HepG2 (cell line): ENCODE measurements around the gene PUM1. TPM values are rescaled to one million over a fixed set of nuclear protein-coding genes. Genes with fewer than 3 reads are reported as not detected.
"Not testable (repeated sequence)": the region's sequence is repeated elsewhere in the genome, so short reads cannot be mapped to it uniquely, and the experiment has no call there.

Experiments used
- ATAC-seq: fragments of 200-7000 bp; cut with Tn5 transposase; 3 replicates; pipeline ENCODE4 v1.9.1; 2020; ENCODE audit warnings: mild to moderate bottlenecking, moderate library complexity
- BruUV-seq: library from RNA; stranded (reverse); fragments of 400-500 nt; replicated peaks from 2 replicates; lab custom pipeline; 2021; lab: Mats Ljungman, UMichigan
- CTCF ChIA-PET: fragments of 300-600 bp; formaldehyde crosslinking; extraction: SDS; loops from one replicate; lab custom pipeline; 2021; ENCODE audit warnings: low total read pairs, inconsistent platforms, low intra/inter-chr PET ratio; lab: Yijun Ruan, JAX
- POLR2A ChIA-PET: fragments of 350-600 bp; sonication (Branson Sonifier 250); formaldehyde crosslinking; loops from one replicate; lab custom pipeline; 2020; ENCODE audit warnings: antibody characterized with exemption, inconsistent platforms; lab: Yijun Ruan, JAX
- DNase-seq: peaks from one replicate; pipeline ENCODE4 v3.0.0-alpha.2; 2015; ENCODE audit warnings: low spot score
- FAIRE-seq: peaks from 3 replicates; lab custom pipeline; 2011; peaks lifted over from hg19 to GRCh38; lab: Jason Lieb, UNC
- H2AFZ ChIP-seq: one replicate; pipeline ENCODE4 v1.6.1; 2011; ENCODE audit warnings: low read length, inconsistent platforms
- H3K27ac ChIP-seq: fragments of 300-600 bp; 3 replicates; pipeline ENCODE4 v1.8.0; 2011; ENCODE audit warnings: mixed run types, mild to moderate bottlenecking, mixed read lengths, low read length, inconsistent platforms; ENCODE audit not compliant: insufficient read depth; ENCODE audit errors: extremely low read length
- H3K27me3 ChIP-seq, 2 experiments: fragments of 200-600 bp in 1 of 2; 2 replicates in 1 of 2; 3 replicates in 1 of 2; pipeline versions ENCODE4 v1.6.0 to v1.8.0; 2011; ENCODE audit warnings: low read length in 2 of 2, mild to moderate bottlenecking in 2 of 2, moderate library complexity in 2 of 2, inconsistent platforms in 1 of 2; ENCODE audit not compliant: insufficient read depth in 2 of 2, control insufficient read depth in 1 of 2
- H3K36me3 ChIP-seq, 2 experiments: fragments of 200-600 bp in 1 of 2; replicated peaks in 1 of 2; 2 replicates in 1 of 2; 3 replicates in 1 of 2; pipeline versions ENCODE4 v1.5.1 to v1.8.0; 2011; ENCODE audit warnings: low read length in 2 of 2, inconsistent platforms in 1 of 2; ENCODE audit not compliant: insufficient read depth in 2 of 2, control insufficient read depth in 1 of 2
- H3K4me1 ChIP-seq: 2 replicates; pipeline ENCODE4 v1.5.1; 2012; ENCODE audit warnings: low read length, inconsistent platforms; ENCODE audit not compliant: insufficient read depth
- H3K4me2 ChIP-seq: 2 replicates; pipeline ENCODE4 v1.6.0; 2011; ENCODE audit warnings: low read depth, low read length, inconsistent platforms
- H3K4me3 ChIP-seq, 3 experiments: fragments of 200-600 bp in 1 of 3; sonication (generic), shearing (Covaris generic) in 1 of 3; replicated peaks in 1 of 3; 2 replicates each; pipeline ENCODE4 v1.5.1; 2011 to 2016; ENCODE audit warnings: low read length in 3 of 3, inconsistent platforms in 2 of 3, low read depth in 2 of 3, mild to moderate bottlenecking in 2 of 3, control low read depth in 1 of 3, mixed read lengths in 1 of 3; ENCODE audit not compliant: insufficient read depth in 1 of 3
- H3K79me2 ChIP-seq: one replicate; pipeline ENCODE4 v1.6.1; 2011; ENCODE audit warnings: low read length, inconsistent platforms; ENCODE audit not compliant: insufficient read depth
- H3K9ac ChIP-seq: 2 replicates; pipeline ENCODE4 v1.6.0; 2011; ENCODE audit warnings: mild to moderate bottlenecking, low read depth, low read length, inconsistent platforms; ENCODE audit not compliant: insufficient read depth
- H3K9me3 ChIP-seq: 2 replicates; pipeline ENCODE4 v1.5.1; 2012; ENCODE audit warnings: mild to moderate bottlenecking, low read length
- H4K20me1 ChIP-seq: 2 replicates; pipeline ENCODE4 v1.6.0; 2011; ENCODE audit warnings: inconsistent platforms, mild to moderate bottlenecking, low read length, moderate library complexity; ENCODE audit not compliant: insufficient read depth
- KAT2B ChIP-seq: fragments of 150-350 bp; IDR thresholded peaks from 2 replicates; pipeline ENCODE4 v1.6.1; 2014; ENCODE audit warnings: low read depth, low read length, borderline replicate concordance
- RORA ChIP-seq: sonication (generic); formaldehyde crosslinking; IDR thresholded peaks from 2 replicates; pipeline ENCODE4 v1.5.0; 2020; ENCODE audit warnings: mild to moderate bottlenecking, missing genetic modification reagents, moderate library complexity
- TBX3 ChIP-seq: fragments of 450-650 bp; IDR thresholded peaks from 2 replicates; pipeline ENCODE4 v1.6.1; 2017; ENCODE audit warnings: antibody characterized with exemption, mild to moderate bottlenecking, inconsistent platforms, borderline replicate concordance
- TEAD2 ChIP-seq: sonication (generic); formaldehyde crosslinking; IDR thresholded peaks from 2 replicates; pipeline ENCODE4 v1.9.0; 2021; ENCODE audit warnings: missing genetic modification reagents
- WIZ ChIP-seq: sonication (generic); formaldehyde crosslinking; IDR thresholded peaks from 2 replicates; pipeline ENCODE4 v1.5.1; 2020; ENCODE audit warnings: mild to moderate bottlenecking, missing genetic modification reagents
- ZKSCAN1 ChIP-seq: fragments of 150-350 bp; IDR thresholded peaks from 2 replicates; pipeline ENCODE4 v1.6.1; 2014; ENCODE audit warnings: low read length
- ZNF317 ChIP-seq: sonication (generic); formaldehyde crosslinking; IDR thresholded peaks from 2 replicates; pipeline ENCODE4 v1.5.0; 2020; ENCODE audit warnings: mild to moderate bottlenecking, missing genetic modification reagents
- WGBS: methylation state at CpG from one replicate; pipeline ENCODE4 v1.1.6; 2017; ENCODE audit warnings: low lambda C conversion rate; 5-methylcytosine and 5-hydroxymethylcytosine counted together
- in situ Hi-C: cut with HindIII; loops from 2 replicates; pipeline ENCODE4 v1.10.0; 2017; ENCODE audit warnings: low pct_unique_long_range_greater_than_20kb; ENCODE audit not compliant: extremely low pct_ligation_motif_present
- intact Hi-C: fragments of 100-400 bp; cut with micrococcal nuclease; formaldehyde crosslinking; loops from one replicate; pipeline ENCODE4 v1.10.0; 2022; ENCODE audit not compliant: unreplicated experiment
- polyA plus RNA-seq, 8 experiments: library from polyadenylated mRNA; depleted of rRNA in 3 of 8; stranded (reverse) in 7 of 8; unstranded in 1 of 8; fragments of >200 nt; fragmentation: Illumina TruSeq in 4 of 8; extraction: Trizol in 4 of 8; gene quantifications; 2 replicates each; pipeline versions ENCODE4 v1.2.1 to v1.2.3, GENCODE V29; 2011 to 2016; ENCODE audit warnings: low read depth in 4 of 8, missing spikeins in 1 of 8, mixed read lengths in 1 of 8; ENCODE audit not compliant: insufficient read depth in 1 of 8
- total RNA-seq, 5 experiments: library from RNA; depleted of rRNA; stranded (reverse); fragments of >200 nt; fragmentation: Illumina TruSeq; extraction: Trizol; gene quantifications; 2 replicates each; pipeline ENCODE4 v1.2.3, GENCODE V29; 2016; ENCODE audit warnings: low read depth in 1 of 5

The PUM1 gene
- total and polyA plus RNA-seq, 2 of the 13 experiments (the other 11 are each of a cell fraction or from before 2014, with no cell fraction given): 64.7 to 91.0 TPM

DNA sequence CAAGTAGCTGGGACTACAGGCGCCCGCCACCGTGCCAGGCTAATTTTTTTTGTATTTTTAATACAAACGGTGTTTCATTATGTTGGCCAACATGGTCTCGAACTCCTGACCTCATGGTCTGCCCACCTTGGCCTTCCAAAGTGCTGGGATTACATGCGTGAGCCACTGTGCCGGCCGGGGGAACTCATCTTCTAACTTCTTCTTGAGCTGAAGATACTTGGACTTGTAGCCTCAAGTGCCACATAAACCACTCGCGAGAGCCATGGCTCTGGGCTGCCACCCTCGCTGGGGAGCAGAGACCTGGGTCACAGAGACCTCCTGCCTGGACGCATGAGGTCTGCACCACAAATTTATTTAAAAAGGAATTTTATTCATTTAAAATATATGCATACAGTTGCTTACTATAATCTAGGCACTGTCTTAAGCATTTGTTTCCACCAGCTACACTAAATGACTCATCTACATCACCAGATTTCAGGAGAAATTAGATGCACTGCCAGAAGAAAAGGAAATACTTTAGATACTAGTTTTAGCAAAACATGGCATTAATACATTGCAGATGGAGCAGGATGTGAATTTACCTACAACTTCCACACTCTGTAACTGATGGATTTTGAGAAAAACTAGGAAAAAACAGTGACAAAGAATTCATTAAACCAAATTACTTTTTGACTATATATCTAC, 29.9 kb upstream of the PUM1 start:
- WGBS: 74% methylated on average over 12 of the region's 12 CpGs
- intact Hi-C loops: no loop called here

DNA sequence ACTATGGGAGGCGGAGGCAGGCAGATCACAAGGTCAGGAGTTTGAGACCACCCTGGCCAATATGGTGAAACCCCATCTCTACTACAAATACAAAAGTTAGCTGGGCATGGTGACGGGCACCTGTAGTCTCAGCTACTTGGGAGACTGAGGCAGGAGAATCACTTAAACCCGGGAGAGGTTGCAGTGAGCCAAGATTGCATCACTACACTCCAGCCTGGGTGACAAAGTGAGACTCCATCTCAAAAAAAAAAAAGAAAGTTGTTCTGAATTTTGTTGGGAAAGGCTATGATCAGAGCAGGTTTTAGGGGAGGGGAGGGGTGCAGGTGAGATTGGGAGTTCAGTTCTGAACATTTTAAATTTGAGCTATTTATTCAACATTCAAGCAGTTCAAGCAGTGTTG, 22.6 kb upstream of the PUM1 start:
- POLR2A ChIA-PET, H3K4me1 ChIP-seq, H3K27ac ChIP-seq, H3K36me3 ChIP-seq, BruUV-seq, intact Hi-C loops, H2AFZ ChIP-seq, H3K27me3 ChIP-seq, H3K9ac ChIP-seq, H4K20me1 ChIP-seq, in situ Hi-C loops, FAIRE-seq, DNase-seq, CTCF ChIA-PET, H3K9me3 ChIP-seq, H3K4me2 ChIP-seq, ATAC-seq, H3K4me3 ChIP-seq, H3K79me2 ChIP-seq: not testable (repeated sequence)
- 51% methylated on average over 3 of the region's 3 CpGs for WGBS

More for the DNA sequence above, 29.9 kb upstream of the PUM1 start:
- H3K4me1 ChIP-seq: peaks cover 43% of the 10 kb centered on the region
- ChIA-PET POLR2A (interaction anchor here (0.6 to 0.9 kb wide), 2 partner anchors 27 to 120 kb away, joined by 3 read pairs; no protein-coding TSS in a partner anchor), CTCF (no interaction called here)
- no peak overlapping the region for H3K27ac ChIP-seq
- in situ Hi-C loops: no loop called here
- H3K36me3 ChIP-seq: no peaks in the 10 kb centered on the region
- H3K9me3 ChIP-seq: no peaks in the 10 kb centered on the region
- H3K27me3 ChIP-seq: no peaks in the 10 kb centered on the region
- H3K4me2 ChIP-seq: 0 out of 2 replicates have a peak overlapping the region, but pooled peaks have one; percentile 60
- no peaks in the 10 kb centered on the region for H4K20me1 ChIP-seq
- no peak overlapping the region for H3K4me3 ChIP-seq
- no peak overlapping the region for H3K9ac ChIP-seq
- H2AFZ ChIP-seq: no peak overlapping the region
- no TSS peak for BruUV-seq
- ATAC-seq (no peak), DNase-seq (no peak), FAIRE-seq (no peak)
- no peak for TF ChIP-seq WIZ (CRISPR knock-in tag)
- no peak for TF ChIP-seq KAT2B
- TF ChIP-seq TEAD2: no peak
- no peak for TF ChIP-seq RORA (CRISPR knock-in tag)
- TF ChIP-seq TBX3: no peak
- TF ChIP-seq ZKSCAN1: no peak
- no peak for TF ChIP-seq ZNF317 (CRISPR knock-in tag)
- no peaks in the 10 kb centered on the region for H3K79me2 ChIP-seq
